Hepatocyte (in vitro differentiated cells): ENCODE measurements around the gene TMEM44. TPM values are rescaled to one million over a fixed set of nuclear protein-coding genes. Genes with fewer than 3 reads are reported as not detected.

Experiments
- DNase-seq: peaks from one replicate; pipeline ENCODE4 v3.0.0-alpha.2; 2016; ENCODE audit warnings: low spot score
- H2AFZ ChIP-seq: fragments of 200-600 bp; sonication (generic); 2 replicates; pipeline ENCODE4 v1.6.0; 2016; ENCODE audit warnings: antibody characterized with exemption, mild to moderate bottlenecking
- H3K27ac ChIP-seq: fragments of 200-600 bp; sonication (generic); 2 replicates; pipeline ENCODE4 v1.5.1; 2016; ENCODE audit warnings: mild to moderate bottlenecking
- H3K27me3 ChIP-seq: fragments of 200-600 bp; sonication (generic); 2 replicates; pipeline ENCODE4 v1.6.1; 2016
- H3K36me3 ChIP-seq: fragments of 200-600 bp; sonication (generic); replicated peaks from 2 replicates; pipeline ENCODE4 v1.5.1; 2016; ENCODE audit warnings: low read depth; ENCODE audit not compliant: insufficient read depth
- H3K4me1 ChIP-seq: fragments of 200-600 bp; sonication (generic); 2 replicates; pipeline ENCODE4 v1.5.1; 2016; ENCODE audit warnings: mild to moderate bottlenecking, moderate library complexity; ENCODE audit not compliant: insufficient read depth
- H3K4me2 ChIP-seq: fragments of 200-600 bp; sonication (generic); 2 replicates; pipeline ENCODE4 v1.6.0; 2016
- H3K4me3 ChIP-seq: fragments of 200-600 bp; sonication (generic); 2 replicates; pipeline ENCODE4 v1.5.1; 2016; ENCODE audit warnings: mild to moderate bottlenecking
- H3K79me2 ChIP-seq: fragments of 200-600 bp; sonication (generic); 2 replicates; pipeline ENCODE4 v1.6.0; 2017; ENCODE audit warnings: mild to moderate bottlenecking
- H3K9me2 ChIP-seq: fragments of 200-600 bp; sonication (generic); replicated peaks from 2 replicates; pipeline ENCODE4 v1.6.0; 2017; ENCODE audit warnings: mild to moderate bottlenecking; ENCODE audit not compliant: insufficient read depth
- H3K9me3 ChIP-seq: fragments of 200-600 bp; sonication (generic); 2 replicates; pipeline ENCODE4 v1.5.1; 2016; ENCODE audit warnings: low read depth, mild to moderate bottlenecking
- H4K20me1 ChIP-seq: fragments of 200-600 bp; sonication (generic); 2 replicates; pipeline ENCODE4 v1.6.0; 2016; ENCODE audit warnings: mild to moderate bottlenecking; ENCODE audit not compliant: insufficient read depth, poor library complexity, severe bottlenecking
- EZH2 ChIP-seq: fragments of 200-600 bp; sonication (generic); IDR thresholded peaks from 2 replicates; pipeline ENCODE4 v1.6.1; 2016; ENCODE audit warnings: antibody characterized with exemption, mild to moderate bottlenecking, borderline replicate concordance
- EZH2phosphoT487 ChIP-seq: fragments of 200-600 bp; sonication (generic); IDR thresholded peaks from one replicate; pipeline ENCODE4 v1.6.1; 2018; ENCODE audit warnings: antibody characterized with exemption, mild to moderate bottlenecking, low read depth, moderate library complexity; ENCODE audit not compliant: unreplicated experiment, severe bottlenecking
- WGBS: methylation state at CpG from one replicate; pipeline ENCODE4 v1.1.6; 2016; ENCODE audit warnings: low lambda C conversion rate; ENCODE audit errors: missing lambda C conversion rate; 5-methylcytosine and 5-hydroxymethylcytosine counted together
- polyA plus RNA-seq: library from polyadenylated mRNA; unstranded; fragments of >200 nt; fragmentation: Nextera tagmentation; extraction: Ambion mirVana; gene quantifications from 2 replicates; pipeline ENCODE4 v1.2.1, GENCODE V29; 2016
- total RNA-seq: library from RNA; depleted of rRNA; stranded (reverse); fragments of >200 nt; gene quantifications from 2 replicates; pipeline ENCODE4 v1.2.3, GENCODE V29; 2014
- TF ChIP-seq, protein P1 (sequence below): fragments of 200-600 bp; sonication (generic); IDR thresholded peaks from 2 replicates; pipeline ENCODE4 v1.5.1; 2016; ENCODE audit warnings: antibody characterized with exemption, mild to moderate bottlenecking; ENCODE audit not compliant: poor library complexity

Gene TMEM44
- total and polyA plus RNA-seq, 2 experiments from 2014 or later, result 6.6 to 9.1 TPM

DNA sequence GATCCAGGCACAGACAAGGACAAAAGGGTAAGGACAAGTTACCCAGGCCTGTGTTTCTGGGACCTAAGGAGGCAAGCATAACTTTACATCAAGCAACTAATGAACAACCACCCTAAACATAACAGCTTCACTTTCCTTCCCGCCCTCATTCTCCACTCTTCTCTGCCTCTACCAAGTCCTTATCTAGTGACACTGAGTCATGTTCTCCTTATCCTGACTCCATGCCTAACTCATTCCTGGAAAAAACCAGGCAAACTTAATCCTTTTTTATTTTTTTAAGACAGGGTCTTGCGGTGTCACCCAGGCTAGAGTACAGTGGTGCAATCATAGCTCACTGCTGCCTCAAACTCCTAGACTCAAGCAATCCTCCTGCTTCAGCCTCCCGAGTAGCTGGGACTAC is 44.5 kb downstream of the TMEM44 start:
- H2AFZ ChIP-seq, result no peak overlapping the region
- no peak for DNase-seq
- no peaks in the 10 kb centered on the region for H3K9me3 ChIP-seq
- H3K27me3 ChIP-seq, result no peaks in the 10 kb centered on the region
- H3K4me3 ChIP-seq, result no peak overlapping the region
- TF ChIP-seq EZH2phosphoT487, result no peak
- no peak for TF ChIP-seq EZH2
- TF ChIP-seq, protein P1, sequence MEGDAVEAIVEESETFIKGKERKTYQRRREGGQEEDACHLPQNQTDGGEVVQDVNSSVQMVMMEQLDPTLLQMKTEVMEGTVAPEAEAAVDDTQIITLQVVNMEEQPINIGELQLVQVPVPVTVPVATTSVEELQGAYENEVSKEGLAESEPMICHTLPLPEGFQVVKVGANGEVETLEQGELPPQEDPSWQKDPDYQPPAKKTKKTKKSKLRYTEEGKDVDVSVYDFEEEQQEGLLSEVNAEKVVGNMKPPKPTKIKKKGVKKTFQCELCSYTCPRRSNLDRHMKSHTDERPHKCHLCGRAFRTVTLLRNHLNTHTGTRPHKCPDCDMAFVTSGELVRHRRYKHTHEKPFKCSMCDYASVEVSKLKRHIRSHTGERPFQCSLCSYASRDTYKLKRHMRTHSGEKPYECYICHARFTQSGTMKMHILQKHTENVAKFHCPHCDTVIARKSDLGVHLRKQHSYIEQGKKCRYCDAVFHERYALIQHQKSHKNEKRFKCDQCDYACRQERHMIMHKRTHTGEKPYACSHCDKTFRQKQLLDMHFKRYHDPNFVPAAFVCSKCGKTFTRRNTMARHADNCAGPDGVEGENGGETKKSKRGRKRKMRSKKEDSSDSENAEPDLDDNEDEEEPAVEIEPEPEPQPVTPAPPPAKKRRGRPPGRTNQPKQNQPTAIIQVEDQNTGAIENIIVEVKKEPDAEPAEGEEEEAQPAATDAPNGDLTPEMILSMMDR, result no peak
- WGBS, result 84% methylated on average over 3 of the region's 3 CpGs
- H3K9me2 ChIP-seq, result no peaks in the 10 kb centered on the region
- no peaks in the 10 kb centered on the region for H4K20me1 ChIP-seq
- H3K79me2 ChIP-seq, result peaks cover 10% of the 10 kb centered on the region
- H3K4me1 ChIP-seq, result peaks cover 9% of the 10 kb centered on the region
- H3K36me3 ChIP-seq, result no peaks in the 10 kb centered on the region
- H3K27ac ChIP-seq, result no peak overlapping the region
- no peak overlapping the region for H3K4me2 ChIP-seq

DNA sequence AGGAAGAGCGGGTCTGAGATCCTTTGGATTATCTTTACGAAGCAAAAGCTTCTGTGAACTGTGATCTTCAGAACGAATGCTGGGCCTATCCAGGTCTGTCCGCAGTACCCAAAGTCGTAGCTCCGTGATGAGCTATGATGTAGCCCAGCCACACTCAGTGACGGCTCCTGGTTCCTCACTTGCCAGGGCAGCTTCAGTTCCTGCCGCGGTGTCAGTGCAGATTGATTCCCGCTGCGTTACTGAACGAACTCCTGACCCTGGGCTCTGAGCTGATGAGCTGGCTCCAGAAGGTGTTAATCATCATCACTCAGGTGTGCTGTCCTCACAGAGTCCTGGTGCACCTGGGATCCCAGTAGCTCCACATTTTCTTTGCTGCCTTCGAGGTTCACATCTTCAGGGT is 45.0 kb downstream of the TMEM44 start:
- H3K36me3 ChIP-seq, result no peaks in the 10 kb centered on the region
- DNase-seq, result no peak
- H3K4me3 ChIP-seq, result no peak overlapping the region
- peaks cover 7% of the 10 kb centered on the region for H3K4me1 ChIP-seq
- no peaks in the 10 kb centered on the region for H3K27me3 ChIP-seq
- no peaks in the 10 kb centered on the region for H3K9me2 ChIP-seq
- 91% methylated on average over 13 of the region's 13 CpGs for WGBS
- H2AFZ ChIP-seq, result no peak overlapping the region
- H3K27ac ChIP-seq, result no peak overlapping the region
- TF ChIP-seq EZH2phosphoT487 (no peak), EZH2 (no peak)
- TF ChIP-seq, protein P1, result no peak
- peaks cover 10% of the 10 kb centered on the region for H3K79me2 ChIP-seq
- no peak overlapping the region for H3K4me2 ChIP-seq
- no peaks in the 10 kb centered on the region for H3K9me3 ChIP-seq
- H4K20me1 ChIP-seq, result no peaks in the 10 kb centered on the region

GRCh38 chr3:194587438-194587931 is 45.7 kb downstream of the TMEM44 start:
- H3K79me2 ChIP-seq, result peaks cover 10% of the 10 kb centered on the region
- no peak overlapping the region for H2AFZ ChIP-seq
- H3K27ac ChIP-seq, result no peak overlapping the region
- H3K4me2 ChIP-seq, result no peak overlapping the region
- H3K9me2 ChIP-seq, result no peaks in the 10 kb centered on the region
- H3K9me3 ChIP-seq, result no peaks in the 10 kb centered on the region
- H3K27me3 ChIP-seq, result no peaks in the 10 kb centered on the region
- H3K4me3 ChIP-seq, result no peak overlapping the region
- H4K20me1 ChIP-seq, result no peaks in the 10 kb centered on the region
- TF ChIP-seq, protein P1, result no peak
- no peak for TF ChIP-seq EZH2
- TF ChIP-seq EZH2phosphoT487, result no peak
- DNase-seq, result no peak
- H3K36me3 ChIP-seq, result no peaks in the 10 kb centered on the region
- H3K4me1 ChIP-seq, result peaks cover 7% of the 10 kb centered on the region
- 97% methylated on average over 14 of the region's 14 CpGs for WGBS
